ENCODE measurements around the gene C10orf90. TPM values are rescaled to one million over a fixed set of nuclear protein-coding genes. Genes with fewer than 3 reads are reported as not detected.

Gene C10orf90
- total RNA-seq, 6 donors from 2014 or later = 1.0 TPM; not detected in 5

- DNase-seq (no peak), ATAC-seq (ENCODE audit: low FRiP score in 2 of 2) (no peak)
- Histone ChIP-seq H3K9me3 (no peaks in the 10 kb centered on the region), H3K27me3 (no peaks in the 10 kb centered on the region), H3K27ac (no peak overlapping the region), H3K4me1 (no peaks in the 10 kb centered on the region), H3K36me3 (no peaks in the 10 kb centered on the region), H3K4me3 (no peak overlapping the region)
- 48 to 53% methylated on average over 7 of the region's 7 CpGs for WGBS, 2 donors
- TF ChIP-seq EP300 (IDR thresholded peaks at IDR 0.05) (no peak), POLR2A (IDR thresholded peaks at IDR 0.05) (no peak), CTCF (IDR thresholded peaks at IDR 0.05) (no peak), POLR2AphosphoS5 (IDR thresholded peaks at IDR 0.05) (no peak)
Measured at GRCh38 chr10:126402721-126403695, 267.5 kb downstream of the C10orf90 start.

- Histone ChIP-seq H3K9me3 (no peaks in the 10 kb centered on the region), H3K27ac (no peak overlapping the region), H3K4me1 (no peaks in the 10 kb centered on the region), H3K4me3 (no peak overlapping the region), H3K27me3 (no peaks in the 10 kb centered on the region), H3K36me3 (no peaks in the 10 kb centered on the region)
- no peak for DNase-seq
- no peak for ATAC-seq (ENCODE audit: low FRiP score in 2 of 2)
- no peak for TF ChIP-seq CTCF (IDR thresholded peaks at IDR 0.05)
- no peak for TF ChIP-seq POLR2A (IDR thresholded peaks at IDR 0.05)
- TF ChIP-seq POLR2AphosphoS5 (IDR thresholded peaks at IDR 0.05) = no peak
- no peak for TF ChIP-seq EP300 (IDR thresholded peaks at IDR 0.05)
- WGBS, 2 donors = 76 to 83% methylated on average over 4 of the region's 4 CpGs
Measured at GRCh38 chr10:126400641-126401040, 269.9 kb downstream of the C10orf90 start.

GRCh38 chr10:126398924-126399323 lies 271.6 kb downstream of the C10orf90 start:
- H3K27me3 ChIP-seq = no peaks in the 10 kb centered on the region
- H3K4me1 ChIP-seq = no peaks in the 10 kb centered on the region
- TF ChIP-seq EP300 (IDR thresholded peaks at IDR 0.05) = no peak
- no peak for TF ChIP-seq CTCF (IDR thresholded peaks at IDR 0.05)
- TF ChIP-seq POLR2AphosphoS5 (IDR thresholded peaks at IDR 0.05) = no peak
- TF ChIP-seq POLR2A (IDR thresholded peaks at IDR 0.05) = no peak
- no peaks in the 10 kb centered on the region for H3K36me3 ChIP-seq
- ATAC-seq (ENCODE audit: low FRiP score in 2 of 2) (no peak), DNase-seq (no peak)
- H3K4me3 ChIP-seq = no peak overlapping the region
- 86 to 88% methylated on average over 4 of the region's 4 CpGs for WGBS, 2 donors
- H3K9me3 ChIP-seq = no peaks in the 10 kb centered on the region
- H3K27ac ChIP-seq = no peak overlapping the region

- Histone ChIP-seq H3K9me3 (no peaks in the 10 kb centered on the region), H3K27me3 (no peaks in the 10 kb centered on the region), H3K4me1 (no peaks in the 10 kb centered on the region), H3K36me3 (no peaks in the 10 kb centered on the region), H3K27ac (no peak overlapping the region), H3K4me3 (no peak overlapping the region)
- no peak for ATAC-seq (ENCODE audit: low FRiP score in 2 of 2)
- WGBS, 2 donors = 79 to 81% methylated on average over 3 of the region's 3 CpGs
- no peak for TF ChIP-seq POLR2AphosphoS5 (IDR thresholded peaks at IDR 0.05)
- TF ChIP-seq CTCF (IDR thresholded peaks at IDR 0.05) = no peak
- TF ChIP-seq POLR2A (IDR thresholded peaks at IDR 0.05) = no peak
- no peak for TF ChIP-seq EP300 (IDR thresholded peaks at IDR 0.05)
- no peak for DNase-seq
Measured at GRCh38 chr10:126398383-126398743, 272.1 kb downstream of the C10orf90 start.
